SU-DHL-6 (cell line): Measurements from ENCODE around the gene LENG9.

Experiments
- CTCF ChIP-seq: fragments of 200-600 bp; sonication (generic); IDR thresholded peaks from one replicate; pipeline ENCODE4 v1.5.1; 2017; ENCODE audit warnings: antibody characterized with exemption, mild to moderate bottlenecking, low read length, moderate library complexity; ENCODE audit not compliant: insufficient read depth, poor library complexity, severe bottlenecking
- EZH2phosphoT487 ChIP-seq: fragments of 200-600 bp; sonication (generic), shearing (Covaris generic); conservative IDR thresholded peaks from 2 replicates; pipeline ENCODE4 v1.6.1; 2018; ENCODE audit warnings: mild to moderate bottlenecking, antibody characterized with exemption, low read length, moderate library complexity, mixed read lengths

- TF ChIP-seq CTCF (no peak), EZH2phosphoT487 (no peak)
Measured at GRCh38 chr19:54455786-54456422, 7.7 kb downstream of the LENG9 start.
